Measurements from ENCODE around the gene SLC38A10. TPM values are rescaled to one million over a fixed set of nuclear protein-coding genes. Genes with fewer than 3 reads are reported as not detected.

The SLC38A10 gene
- total RNA-seq, 2 experiments from 2014 or later: 56.0 to 147 TPM

DNA sequence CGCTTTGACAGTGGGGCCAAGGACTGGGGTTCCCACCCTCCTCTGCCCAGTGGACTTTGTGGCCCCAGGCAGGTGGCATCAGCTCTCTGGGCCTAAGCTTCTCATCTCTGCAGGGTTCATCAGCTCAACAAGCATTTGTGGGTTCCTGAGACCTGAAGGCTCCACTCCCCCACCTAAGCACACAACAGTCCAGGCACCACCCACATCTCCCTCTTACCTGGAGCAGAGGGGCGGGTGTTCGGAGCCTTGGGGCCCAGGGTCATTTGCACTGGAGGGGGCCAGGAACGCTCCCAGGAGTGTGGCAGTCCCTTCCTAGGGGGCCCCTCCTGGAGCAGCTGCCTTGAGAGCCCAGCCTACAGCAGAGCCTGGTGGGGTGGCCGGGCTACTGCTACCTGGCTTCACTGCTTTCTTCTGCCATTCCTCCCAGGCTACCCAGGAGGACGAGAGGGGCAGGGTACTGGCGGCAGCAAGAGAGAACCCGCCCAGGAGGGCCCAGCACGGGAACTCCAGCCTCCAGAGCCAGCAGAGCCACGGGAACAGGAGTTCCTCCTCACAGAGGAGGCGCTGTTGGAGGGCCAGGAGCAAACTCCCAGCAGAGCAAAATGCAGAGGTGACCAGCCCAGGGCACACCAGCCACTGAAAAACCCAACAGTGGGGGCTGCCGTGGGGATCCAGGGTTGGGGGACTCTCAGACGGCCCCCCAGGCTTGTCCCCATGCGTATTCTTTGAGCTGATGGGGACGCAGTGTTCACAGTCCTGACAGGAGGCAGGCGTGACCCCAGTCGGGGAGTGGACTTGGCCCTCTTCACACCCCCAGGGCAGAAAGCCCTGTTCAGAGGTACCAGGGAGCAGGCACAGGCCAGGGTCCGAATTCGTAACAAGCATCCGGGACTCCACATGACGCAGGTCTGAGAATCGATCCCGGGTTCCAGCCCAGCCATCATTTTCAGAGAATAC lies 35.1 kb upstream of the SLC38A10 start:
- no TSS peak for BruUV-seq (replicated peaks)
- H3K27ac ChIP-seq (ENCODE audit: low read depth, low read length, poor library complexity, severe bottlenecking): no peak overlapping the region
- no peak for DNase-seq (ENCODE audit: low spot score)
- intact Hi-C loops (cut with micrococcal nuclease; ENCODE audit: unreplicated experiment): no loop called here
- H3K4me2 ChIP-seq (ENCODE audit: low read length): no peak overlapping the region
- no peaks in the 10 kb centered on the region for H3K9me3 ChIP-seq (ENCODE audit: low read length)
- no peaks in the 10 kb centered on the region for H3K36me3 ChIP-seq (ENCODE audit: insufficient read depth, low read length)
- POLR2A ChIA-PET: no interaction called here
- no peaks in the 10 kb centered on the region for H3K4me1 ChIP-seq (ENCODE audit: insufficient read depth, low read length, poor library complexity, severe bottlenecking)
- TF ChIP-seq, protein P1, sequence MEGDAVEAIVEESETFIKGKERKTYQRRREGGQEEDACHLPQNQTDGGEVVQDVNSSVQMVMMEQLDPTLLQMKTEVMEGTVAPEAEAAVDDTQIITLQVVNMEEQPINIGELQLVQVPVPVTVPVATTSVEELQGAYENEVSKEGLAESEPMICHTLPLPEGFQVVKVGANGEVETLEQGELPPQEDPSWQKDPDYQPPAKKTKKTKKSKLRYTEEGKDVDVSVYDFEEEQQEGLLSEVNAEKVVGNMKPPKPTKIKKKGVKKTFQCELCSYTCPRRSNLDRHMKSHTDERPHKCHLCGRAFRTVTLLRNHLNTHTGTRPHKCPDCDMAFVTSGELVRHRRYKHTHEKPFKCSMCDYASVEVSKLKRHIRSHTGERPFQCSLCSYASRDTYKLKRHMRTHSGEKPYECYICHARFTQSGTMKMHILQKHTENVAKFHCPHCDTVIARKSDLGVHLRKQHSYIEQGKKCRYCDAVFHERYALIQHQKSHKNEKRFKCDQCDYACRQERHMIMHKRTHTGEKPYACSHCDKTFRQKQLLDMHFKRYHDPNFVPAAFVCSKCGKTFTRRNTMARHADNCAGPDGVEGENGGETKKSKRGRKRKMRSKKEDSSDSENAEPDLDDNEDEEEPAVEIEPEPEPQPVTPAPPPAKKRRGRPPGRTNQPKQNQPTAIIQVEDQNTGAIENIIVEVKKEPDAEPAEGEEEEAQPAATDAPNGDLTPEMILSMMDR (conservative IDR thresholded peaks at IDR 0.05; ENCODE audit: low read length): no peak
- TF ChIP-seq EZH2phosphoT487 (IDR thresholded peaks at IDR 0.05; ENCODE audit: borderline replicate concordance, low read depth, low read length): no peak
- H4K20me1 ChIP-seq (ENCODE audit: insufficient read depth, low read length): no peaks in the 10 kb centered on the region
- no peaks in the 10 kb centered on the region for H3K79me2 ChIP-seq (ENCODE audit: insufficient read depth, low read depth, low read length)
- CTCF ChIA-PET (ENCODE audit: unreplicated experiment): no interaction called here
- no peaks in the 10 kb centered on the region for H3K9me2 ChIP-seq (ENCODE audit: insufficient read depth, low read length)
- H3K4me3 ChIP-seq (ENCODE audit: low read depth, low read length, poor library complexity, severe bottlenecking): no peak overlapping the region
- H2AFZ ChIP-seq (ENCODE audit: low read length): no peak overlapping the region

DNA sequence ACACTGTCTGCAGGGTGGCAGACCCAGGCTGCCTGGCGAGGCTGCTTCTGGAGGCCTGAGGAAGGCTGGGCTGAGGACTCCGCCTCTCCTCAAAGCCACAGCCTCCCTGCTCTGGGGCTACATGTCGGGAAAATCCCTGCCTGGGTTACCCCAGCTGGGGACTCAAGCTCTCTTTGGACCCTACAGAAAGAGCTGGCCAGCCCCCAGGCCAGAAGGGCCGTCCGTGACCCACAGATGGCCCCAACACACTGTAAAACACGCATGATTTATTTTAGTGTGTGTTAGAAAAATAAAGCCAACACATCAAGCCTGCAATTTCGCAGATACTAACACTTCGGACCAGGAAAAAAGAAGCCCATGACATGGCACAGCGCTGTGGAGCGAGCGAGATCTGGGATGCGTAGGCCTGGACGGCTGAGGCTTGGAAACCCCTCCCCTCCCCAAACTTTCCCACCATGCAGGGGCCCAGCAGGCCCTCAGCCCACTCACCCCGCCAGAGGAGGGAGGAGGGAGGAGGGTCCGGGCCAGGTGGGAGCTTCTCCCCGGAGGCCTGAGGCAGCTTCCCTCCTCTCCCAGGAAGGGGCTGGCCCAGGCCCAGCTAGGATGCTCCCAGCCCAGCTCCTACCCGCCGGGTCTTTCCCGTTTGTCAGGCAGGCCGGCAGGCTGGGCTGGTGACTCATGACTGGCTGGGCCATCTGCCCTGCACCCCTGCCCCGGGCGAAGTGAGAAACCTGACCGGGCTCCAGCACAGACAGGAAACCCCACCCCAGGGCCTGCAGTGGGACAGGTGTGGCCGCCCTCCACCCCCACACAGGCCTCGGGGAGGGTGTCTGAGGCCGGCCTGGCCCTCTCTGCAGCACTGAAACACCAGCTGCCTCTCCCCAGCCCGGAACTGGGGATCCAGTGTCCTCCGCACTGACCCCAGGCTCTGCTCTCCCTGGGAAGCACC lies 34.1 kb upstream of the SLC38A10 start:
- Histone ChIP-seq H3K9me2 (ENCODE audit: insufficient read depth, low read length) (no peaks in the 10 kb centered on the region), H2AFZ (ENCODE audit: low read length) (no peak overlapping the region)
- no TSS peak for BruUV-seq (replicated peaks)

More for the DNA sequence above, 34.1 kb upstream of the SLC38A10 start:
- Histone ChIP-seq H3K4me1 (ENCODE audit: insufficient read depth, low read length, poor library complexity, severe bottlenecking) (no peaks in the 10 kb centered on the region), H3K79me2 (ENCODE audit: insufficient read depth, low read depth, low read length) (no peaks in the 10 kb centered on the region), H3K9me3 (ENCODE audit: low read length) (no peaks in the 10 kb centered on the region), H3K27ac (ENCODE audit: low read depth, low read length, poor library complexity, severe bottlenecking) (no peak overlapping the region), H4K20me1 (ENCODE audit: insufficient read depth, low read length) (no peaks in the 10 kb centered on the region), H3K4me3 (ENCODE audit: low read depth, low read length, poor library complexity, severe bottlenecking) (no peak overlapping the region), H3K36me3 (ENCODE audit: insufficient read depth, low read length) (no peaks in the 10 kb centered on the region), H3K4me2 (ENCODE audit: low read length) (no peak overlapping the region)
- no peak for DNase-seq (ENCODE audit: low spot score)
- TF ChIP-seq, protein P1 (conservative IDR thresholded peaks at IDR 0.05; ENCODE audit: low read length): no peak
- no peak for TF ChIP-seq EZH2phosphoT487 (IDR thresholded peaks at IDR 0.05; ENCODE audit: borderline replicate concordance, low read depth, low read length)
- ChIA-PET POLR2A (no interaction called here), CTCF (ENCODE audit: unreplicated experiment) (no interaction called here)
- intact Hi-C loops (cut with micrococcal nuclease; ENCODE audit: unreplicated experiment): no loop called here

All from OCI-LY7 (cell line).